ENCODE data around the gene VWA8. TPM values are rescaled to one million over a fixed set of nuclear protein-coding genes. Genes with fewer than 3 reads are reported as not detected.

Gene VWA8
- total RNA-seq, 1 experiment from 2014 or later: 21.4 TPM

- POLR2A ChIA-PET: no interaction called here
- no peaks in the 10 kb centered on the region for H3K9me3 Mint-ChIP-seq (ENCODE audit: unreplicated experiment)
- H3K27ac Mint-ChIP-seq (ENCODE audit: low read depth, unreplicated experiment): no peak overlapping the region
- H3K4me3 Mint-ChIP-seq (ENCODE audit: unreplicated experiment): no peak overlapping the region
- CTCF ChIA-PET: interaction anchor here (0.8 kb wide), 1 partner anchor 122 kb away, joined by 3 read pairs; no protein-coding TSS in a partner anchor
- no peak for DNase-seq (ENCODE audit: unreplicated experiment)
- TF ChIP-seq CTCF (IDR thresholded peaks at IDR 0.05; ENCODE audit: unreplicated experiment): no peak
- H3K4me1 Mint-ChIP-seq (ENCODE audit: insufficient read depth, unreplicated experiment): peaks cover 16% of the 10 kb centered on the region
- peaks cover 6% of the 10 kb centered on the region for H3K36me3 Mint-ChIP-seq (ENCODE audit: insufficient read depth, unreplicated experiment)
- BruUV-seq (replicated peaks): no TSS peak
- intact Hi-C loops (cut with micrococcal nuclease): no loop called here
- no peaks in the 10 kb centered on the region for H3K27me3 Mint-ChIP-seq (ENCODE audit: insufficient read depth, unreplicated experiment)
Measured at GRCh38 chr13:41549491-41549890, 411.4 kb downstream of the VWA8 start.

- peaks cover 16% of the 10 kb centered on the region for H3K4me1 Mint-ChIP-seq (ENCODE audit: insufficient read depth, unreplicated experiment)
- no peak overlapping the region for H3K27ac Mint-ChIP-seq (ENCODE audit: low read depth, unreplicated experiment)
- ChIA-PET CTCF (interaction anchor here (0.8 kb wide), 1 partner anchor 122 kb away, joined by 3 read pairs; no protein-coding TSS in a partner anchor), POLR2A (no interaction called here)
- no peak for DNase-seq (ENCODE audit: unreplicated experiment)
- no peak for TF ChIP-seq CTCF (IDR thresholded peaks at IDR 0.05; ENCODE audit: unreplicated experiment)
- H3K27me3 Mint-ChIP-seq (ENCODE audit: insufficient read depth, unreplicated experiment): no peaks in the 10 kb centered on the region
- intact Hi-C loops (cut with micrococcal nuclease): no loop called here
- no peak overlapping the region for H3K4me3 Mint-ChIP-seq (ENCODE audit: unreplicated experiment)
- H3K9me3 Mint-ChIP-seq (ENCODE audit: unreplicated experiment): no peaks in the 10 kb centered on the region
- BruUV-seq (replicated peaks): no TSS peak
- H3K36me3 Mint-ChIP-seq (ENCODE audit: insufficient read depth, unreplicated experiment): peaks cover 6% of the 10 kb centered on the region
Measured at GRCh38 chr13:41548910-41549309, 412.0 kb downstream of the VWA8 start.

- POLR2A ChIA-PET: no interaction called here
Measured at GRCh38 chr13:41548031-41548430, 412.9 kb downstream of the VWA8 start.

GRCh38 chr13:41547251-41548000 is 413.5 kb downstream of the VWA8 start:
- ChIA-PET CTCF (interaction anchor here (1.0 kb wide), 1 partner anchor 138 kb away, joined by 3 read pairs; no protein-coding TSS in a partner anchor), POLR2A (no interaction called here)
- no TSS peak for BruUV-seq (replicated peaks)
- Mint-ChIP-seq H3K9me3 (ENCODE audit: unreplicated experiment) (no peaks in the 10 kb centered on the region), H3K4me3 (ENCODE audit: unreplicated experiment) (no peak overlapping the region), H3K27ac (ENCODE audit: low read depth, unreplicated experiment) (no peak overlapping the region), H3K4me1 (ENCODE audit: insufficient read depth, unreplicated experiment) (peaks cover 16% of the 10 kb centered on the region), H3K27me3 (ENCODE audit: insufficient read depth, unreplicated experiment) (no peaks in the 10 kb centered on the region), H3K36me3 (ENCODE audit: insufficient read depth, unreplicated experiment) (peaks cover 6% of the 10 kb centered on the region)
- DNase-seq (ENCODE audit: unreplicated experiment): no peak
- TF ChIP-seq CTCF (IDR thresholded peaks at IDR 0.05; ENCODE audit: unreplicated experiment): no peak
- intact Hi-C loops (cut with micrococcal nuclease): no loop called here

More at GRCh38 chr13:41548031-41548430, 412.9 kb downstream of the VWA8 start:
- CTCF ChIA-PET: interaction anchor here (1.0 kb wide), 1 partner anchor 139 kb away, joined by 3 read pairs; no protein-coding TSS in a partner anchor
- no peak for TF ChIP-seq CTCF (IDR thresholded peaks at IDR 0.05; ENCODE audit: unreplicated experiment)
- Mint-ChIP-seq H3K4me3 (ENCODE audit: unreplicated experiment) (no peak overlapping the region), H3K4me1 (ENCODE audit: insufficient read depth, unreplicated experiment) (peaks cover 16% of the 10 kb centered on the region), H3K9me3 (ENCODE audit: unreplicated experiment) (no peaks in the 10 kb centered on the region), H3K27me3 (ENCODE audit: insufficient read depth, unreplicated experiment) (no peaks in the 10 kb centered on the region), H3K36me3 (ENCODE audit: insufficient read depth, unreplicated experiment) (peaks cover 6% of the 10 kb centered on the region), H3K27ac (ENCODE audit: low read depth, unreplicated experiment) (no peak overlapping the region)
- intact Hi-C loops (cut with micrococcal nuclease): no loop called here
- no peak for DNase-seq (ENCODE audit: unreplicated experiment)
- BruUV-seq (replicated peaks): no TSS peak

Measured in MCF 10A (cell line).